Parathyroid adenoma (tissue), 2 donors: ENCODE measurements around the gene CDNF.
A peak's percentile ranks its signal among the peaks of the same experiment; 100 is the strongest.

Experiments
- H2AFZ ChIP-seq: fragments of 300-600 bp; sonication (generic); one replicate; pipeline ENCODE4 v1.7.0; 2017; ENCODE audit warnings: antibody characterized with exemption, mild to moderate bottlenecking
- H3K27ac ChIP-seq: fragments of 300-600 bp; sonication (generic); one replicate; pipeline ENCODE4 v1.7.0; 2017
- H3K27me3 ChIP-seq: fragments of 300-600 bp; sonication (generic); one replicate; pipeline ENCODE4 v1.7.0; 2017; ENCODE audit warnings: low read length; ENCODE audit not compliant: control insufficient read depth, insufficient read depth
- H3K36me3 ChIP-seq: fragments of 300-600 bp; sonication (generic); one replicate; pipeline ENCODE4 v1.7.0; 2017; ENCODE audit warnings: low read length; ENCODE audit not compliant: control insufficient read depth, insufficient read depth
- H3K4me1 ChIP-seq: fragments of 300-600 bp; sonication (generic); one replicate; pipeline ENCODE4 v1.7.0; 2017; ENCODE audit warnings: control low read depth
- H3K4me2 ChIP-seq: fragments of 300-600 bp; sonication (generic); one replicate; pipeline ENCODE4 v1.7.0; 2017; ENCODE audit warnings: low read length
- H3K4me3 ChIP-seq: fragments of 300-600 bp; sonication (generic); one replicate; pipeline ENCODE4 v1.7.0; 2017; ENCODE audit warnings: low read depth, low read length
- H3K79me2 ChIP-seq: fragments of 300-600 bp; sonication (generic); one replicate; pipeline ENCODE4 v1.7.0; 2017; ENCODE audit warnings: control low read depth
- H3K9ac ChIP-seq: fragments of 300-600 bp; sonication (generic); one replicate; pipeline ENCODE4 v1.7.0; 2017; ENCODE audit warnings: mild to moderate bottlenecking
- H3K9me3 ChIP-seq: fragments of 300-600 bp; sonication (generic); one replicate; pipeline ENCODE4 v1.7.0; 2017; ENCODE audit warnings: low read length; ENCODE audit not compliant: control insufficient read depth
- CTCF ChIP-seq: fragments of 300-600 bp; sonication (generic); IDR thresholded peaks from one replicate; pipeline ENCODE4 v1.7.0; 2017; ENCODE audit warnings: antibody characterized with exemption, mild to moderate bottlenecking
- donor health status: primary hyperparathyroidism.

Gene CDNF

GRCh38 chr10:14858338-14858960, 20.6 kb upstream of the CDNF start:
- Histone ChIP-seq H3K27ac (no peak overlapping the region), H3K4me2 (no peak overlapping the region), H3K79me2 (peaks cover 2% of the 10 kb centered on the region), H3K4me1 (no peaks in the 10 kb centered on the region), H3K4me3 (no peak overlapping the region), H3K36me3 (no peaks in the 10 kb centered on the region), H3K27me3 (no peaks in the 10 kb centered on the region), H3K9ac (no peak overlapping the region), H3K9me3 (no peaks in the 10 kb centered on the region), H2AFZ (no peak overlapping the region)
- TF ChIP-seq CTCF, result no peak

- Histone ChIP-seq H2AFZ (no peak overlapping the region), H3K4me1 (no peaks in the 10 kb centered on the region), H3K9ac (no peak overlapping the region), H3K79me2 (peaks cover 2% of the 10 kb centered on the region), H3K27me3 (no peaks in the 10 kb centered on the region), H3K36me3 (no peaks in the 10 kb centered on the region), H3K4me2 (no peak overlapping the region), H3K27ac (no peak overlapping the region), H3K4me3 (no peak overlapping the region), H3K9me3 (no peaks in the 10 kb centered on the region)
- TF ChIP-seq CTCF, result no peak
Observed at GRCh38 chr10:14855453-14855852, 17.6 kb upstream of the CDNF start.

- no peak overlapping the region for H3K9ac ChIP-seq
- TF ChIP-seq CTCF, result no peak
- peak overlapping the region; percentile 25 for H3K4me2 ChIP-seq
- H3K27me3 ChIP-seq, result no peaks in the 10 kb centered on the region
- peaks cover 2% of the 10 kb centered on the region for H3K4me1 ChIP-seq
- no peaks in the 10 kb centered on the region for H3K36me3 ChIP-seq
- no peaks in the 10 kb centered on the region for H3K79me2 ChIP-seq
- H3K4me3 ChIP-seq, result peak overlapping the region; percentile 23
- H2AFZ ChIP-seq, result peak overlapping the region; percentile 2
- peak overlapping the region; percentile 16 for H3K27ac ChIP-seq
- no peaks in the 10 kb centered on the region for H3K9me3 ChIP-seq
Observed at GRCh38 chr10:14852236-14852635, 14.4 kb upstream of the CDNF start.

GRCh38 chr10:14844948-14845347, 7.1 kb upstream of the CDNF start:
- peaks cover 3% of the 10 kb centered on the region for H3K4me1 ChIP-seq
- no peak overlapping the region for H2AFZ ChIP-seq
- TF ChIP-seq CTCF, result no peak
- no peaks in the 10 kb centered on the region for H3K9me3 ChIP-seq
- H3K36me3 ChIP-seq, result no peaks in the 10 kb centered on the region
- no peak overlapping the region for H3K9ac ChIP-seq
- H3K27me3 ChIP-seq, result no peaks in the 10 kb centered on the region
- no peak overlapping the region for H3K27ac ChIP-seq
- H3K79me2 ChIP-seq, result peaks cover 5% of the 10 kb centered on the region
- no peak overlapping the region for H3K4me2 ChIP-seq
- no peak overlapping the region for H3K4me3 ChIP-seq

GRCh38 chr10:14843327-14843988, 5.6 kb upstream of the CDNF start:
- no peak for TF ChIP-seq CTCF
- Histone ChIP-seq H3K27me3 (no peaks in the 10 kb centered on the region), H2AFZ (no peak overlapping the region), H3K9me3 (no peaks in the 10 kb centered on the region), H3K4me1 (peaks cover 3% of the 10 kb centered on the region), H3K4me3 (no peak overlapping the region), H3K79me2 (peaks cover 11% of the 10 kb centered on the region), H3K36me3 (no peaks in the 10 kb centered on the region), H3K9ac (no peak overlapping the region), H3K4me2 (no peak overlapping the region), H3K27ac (no peak overlapping the region)
